Stimulated activated naive CD4-positive, alpha-beta T cell treated with Interleukin-2 at 50 U/mL for 16 hours (primary cell): ENCODE results near the gene INSM1.
"Not testable (repeated sequence)": the region's sequence is repeated elsewhere in the genome, so short reads cannot be mapped to it uniquely, and the experiment has no call there.

ENCODE experiments used
- DNase-seq: peaks from one replicate; lab custom pipeline; 2025; lab: John Stamatoyannopoulos, UW

INSM1 gene, protein sequence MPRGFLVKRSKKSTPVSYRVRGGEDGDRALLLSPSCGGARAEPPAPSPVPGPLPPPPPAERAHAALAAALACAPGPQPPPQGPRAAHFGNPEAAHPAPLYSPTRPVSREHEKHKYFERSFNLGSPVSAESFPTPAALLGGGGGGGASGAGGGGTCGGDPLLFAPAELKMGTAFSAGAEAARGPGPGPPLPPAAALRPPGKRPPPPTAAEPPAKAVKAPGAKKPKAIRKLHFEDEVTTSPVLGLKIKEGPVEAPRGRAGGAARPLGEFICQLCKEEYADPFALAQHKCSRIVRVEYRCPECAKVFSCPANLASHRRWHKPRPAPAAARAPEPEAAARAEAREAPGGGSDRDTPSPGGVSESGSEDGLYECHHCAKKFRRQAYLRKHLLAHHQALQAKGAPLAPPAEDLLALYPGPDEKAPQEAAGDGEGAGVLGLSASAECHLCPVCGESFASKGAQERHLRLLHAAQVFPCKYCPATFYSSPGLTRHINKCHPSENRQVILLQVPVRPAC

DNA sequence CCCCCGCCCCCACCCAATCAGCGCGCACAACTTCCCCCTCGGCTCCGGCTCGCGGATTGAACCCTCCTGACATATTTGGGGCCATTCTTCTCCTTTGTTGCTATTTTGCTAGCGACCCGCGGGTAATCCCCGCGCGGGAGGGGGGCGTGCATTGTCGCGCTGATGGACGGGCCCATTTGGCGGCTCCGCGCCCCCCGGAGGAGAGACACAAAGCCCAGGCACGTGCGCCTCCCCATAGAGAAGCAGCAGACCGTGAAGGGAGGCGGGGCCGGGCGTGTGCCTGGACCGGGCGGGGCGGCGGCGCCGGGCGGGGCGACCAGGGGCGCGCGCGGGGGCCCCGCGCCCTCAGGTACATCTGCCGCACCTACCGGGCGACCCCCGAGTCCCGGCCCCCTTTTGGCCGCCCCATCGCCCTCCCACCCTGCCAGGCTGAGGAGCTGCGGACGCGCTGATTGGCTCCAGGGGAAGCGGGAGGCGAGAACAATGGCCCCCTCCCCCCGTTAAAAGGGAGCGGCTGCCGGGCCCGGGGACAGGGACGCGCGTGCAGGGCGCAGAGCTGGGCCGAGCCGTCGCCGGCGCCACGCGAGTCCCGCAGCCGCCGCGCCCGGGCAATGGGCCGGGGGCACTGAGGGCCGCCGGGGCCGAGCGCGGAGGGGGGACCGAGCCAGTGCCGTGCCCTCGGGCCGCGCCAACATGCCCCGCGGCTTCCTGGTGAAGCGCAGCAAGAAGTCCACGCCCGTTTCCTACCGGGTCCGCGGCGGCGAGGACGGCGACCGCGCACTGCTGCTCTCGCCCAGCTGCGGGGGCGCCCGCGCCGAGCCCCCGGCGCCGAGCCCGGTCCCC, at the start of gene INSM1:
INSM1 (plus strand) TSS at position 530 of the 843 bp plus-strand sequence; CDS start at position 694, 164 bp downstream.
- no peak for DNase-seq

DNA sequence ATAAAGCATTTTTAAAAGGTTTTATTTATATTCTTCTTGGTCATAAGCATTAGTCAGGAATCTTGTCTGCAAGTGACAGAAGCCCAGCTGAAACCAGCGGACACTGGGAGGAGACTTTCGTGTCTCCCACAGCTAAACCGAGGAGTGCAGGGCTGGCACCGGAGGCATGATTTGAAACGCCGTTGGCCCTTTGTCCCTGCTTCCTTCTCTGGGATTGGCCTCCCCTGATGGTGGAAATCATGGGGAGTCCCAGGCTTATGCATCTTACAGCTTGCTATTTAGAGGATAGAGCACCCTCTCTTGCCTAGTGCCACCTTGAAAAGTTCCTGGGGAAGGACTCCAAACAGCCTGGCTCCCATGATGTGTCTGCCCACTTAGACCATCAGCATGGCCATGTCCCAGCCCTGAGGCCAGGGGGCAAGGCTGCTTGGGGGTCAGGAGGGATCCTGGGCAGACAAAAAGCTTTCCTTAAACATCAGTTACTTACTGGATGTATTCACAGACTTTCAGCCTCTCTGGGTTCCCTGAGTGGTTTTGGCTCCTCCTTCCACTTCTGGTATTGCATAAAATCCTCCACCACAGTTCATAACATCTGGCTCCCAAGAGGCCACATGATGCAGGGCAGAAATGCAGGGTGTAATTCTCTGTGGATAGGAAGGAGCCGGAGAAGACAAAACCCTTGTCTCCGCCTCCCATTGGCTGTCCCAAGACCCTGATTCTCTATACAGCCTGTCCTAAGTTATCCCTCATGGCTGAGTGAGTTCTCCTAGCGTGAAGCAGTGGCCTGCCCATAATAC, 49.3 kb upstream of the INSM1 start:
- DNase-seq: no peak

DNA sequence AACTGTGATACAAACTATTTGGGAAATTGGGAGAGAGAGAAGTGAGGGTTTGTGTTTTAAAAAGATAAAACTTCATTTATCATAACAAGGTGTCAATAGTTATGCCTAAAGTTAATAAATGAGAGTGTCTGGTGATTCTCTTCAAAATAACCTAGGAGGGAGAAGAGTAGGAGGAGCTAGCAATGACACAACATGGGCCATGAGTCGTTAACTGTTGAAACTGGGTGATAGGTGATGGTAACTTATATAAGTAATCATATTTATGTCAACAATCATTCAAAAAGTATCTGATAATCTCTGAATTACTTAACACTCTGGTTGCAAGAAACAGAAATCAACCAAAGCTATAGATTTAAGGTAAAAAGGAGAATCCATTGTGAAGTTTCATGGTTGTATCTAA, 46.8 kb upstream of the INSM1 start:
- DNase-seq: no peak

DNA sequence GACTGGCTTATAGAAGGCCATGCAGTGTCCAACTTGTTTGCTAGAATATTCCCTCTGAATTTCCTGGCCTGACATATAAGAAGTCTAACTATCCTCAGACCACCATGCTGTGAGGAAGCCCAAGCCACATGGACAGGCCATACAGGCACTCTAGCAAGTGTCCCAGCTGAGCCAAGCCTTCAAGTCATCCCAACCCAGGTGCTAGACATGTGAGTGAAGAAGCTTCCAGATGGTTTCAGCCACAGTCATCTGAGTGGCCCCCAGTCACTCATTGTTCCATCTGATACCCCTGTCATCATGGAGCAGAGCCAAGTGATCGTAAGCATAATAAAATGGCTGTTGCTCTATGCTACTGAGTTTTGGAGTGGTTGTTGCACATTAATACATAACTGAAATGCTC, 46.0 kb upstream of the INSM1 start:
- DNase-seq: no peak

DNA sequence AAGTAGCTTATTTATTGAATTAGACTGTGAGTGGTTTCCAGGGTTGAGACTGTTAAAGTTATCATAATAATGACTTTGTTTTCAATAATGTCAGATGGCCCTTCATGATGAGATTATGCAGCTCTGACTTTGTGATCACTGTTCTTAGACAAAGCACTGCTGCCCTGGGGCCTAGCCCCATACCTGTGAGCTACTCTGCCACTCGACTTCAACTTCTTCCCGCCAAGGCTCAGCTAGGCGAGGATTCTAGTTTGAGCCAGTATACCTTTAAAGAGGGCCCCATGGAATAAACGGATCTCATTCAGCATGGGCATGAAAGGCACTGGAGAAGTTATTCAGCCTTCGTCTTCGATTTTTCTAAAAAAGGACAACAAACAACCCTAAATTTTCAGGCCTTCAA, 45.0 kb upstream of the INSM1 start:
- DNase-seq: no peak

DNA sequence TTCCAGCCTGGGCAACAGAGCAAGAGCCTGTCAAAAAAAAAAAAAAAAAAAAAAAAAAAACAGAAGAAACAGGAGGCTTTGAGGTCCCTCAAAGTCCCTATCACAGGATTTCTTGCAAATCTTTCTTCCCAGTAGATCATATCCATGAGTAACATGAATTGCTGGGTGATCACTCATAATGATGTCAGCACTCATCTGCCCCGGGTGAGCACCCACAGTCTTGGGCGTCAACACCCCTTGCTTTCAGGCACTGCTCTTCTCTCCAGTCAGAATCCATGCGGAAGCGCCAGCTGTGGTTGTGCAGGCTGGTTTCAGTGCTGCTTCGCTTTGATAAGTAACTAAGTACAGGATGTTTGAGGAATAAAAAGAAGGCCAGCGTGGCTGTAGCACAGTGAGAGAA, 40.2 kb upstream of the INSM1 start:
- DNase-seq: no peak

- no peak for DNase-seq
These were observed 38.3 kb upstream of the INSM1 start for GRCh38 chr20:20329564-20329963.

DNA sequence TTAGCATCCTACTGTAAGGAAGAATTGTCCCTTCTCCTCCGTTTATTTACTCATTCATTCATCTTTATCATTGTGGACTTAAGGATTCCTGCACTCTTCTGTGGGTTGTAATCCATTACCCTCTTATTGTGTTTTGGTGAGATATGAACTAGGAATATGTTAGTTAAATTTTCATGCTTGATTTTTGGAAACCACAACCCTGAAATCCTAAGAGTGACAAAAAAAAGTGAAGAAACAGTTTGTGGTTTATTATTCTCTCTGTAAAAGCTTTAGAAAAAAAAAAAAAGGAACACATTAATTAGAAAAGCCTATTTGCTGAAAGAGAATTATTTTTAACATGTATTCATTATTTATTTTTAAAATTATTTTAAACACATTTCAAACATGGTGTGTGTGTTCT, 36.7 kb upstream of the INSM1 start:
- no peak for DNase-seq

- no peak for DNase-seq
These were observed 36.1 kb upstream of the INSM1 start for GRCh38 chr20:20331817-20332216.

- DNase-seq: no peak
These were observed 34.0 kb upstream of the INSM1 start for GRCh38 chr20:20333866-20334265.

- DNase-seq: no peak
These were observed 33.4 kb upstream of the INSM1 start for GRCh38 chr20:20334489-20334888.

DNA sequence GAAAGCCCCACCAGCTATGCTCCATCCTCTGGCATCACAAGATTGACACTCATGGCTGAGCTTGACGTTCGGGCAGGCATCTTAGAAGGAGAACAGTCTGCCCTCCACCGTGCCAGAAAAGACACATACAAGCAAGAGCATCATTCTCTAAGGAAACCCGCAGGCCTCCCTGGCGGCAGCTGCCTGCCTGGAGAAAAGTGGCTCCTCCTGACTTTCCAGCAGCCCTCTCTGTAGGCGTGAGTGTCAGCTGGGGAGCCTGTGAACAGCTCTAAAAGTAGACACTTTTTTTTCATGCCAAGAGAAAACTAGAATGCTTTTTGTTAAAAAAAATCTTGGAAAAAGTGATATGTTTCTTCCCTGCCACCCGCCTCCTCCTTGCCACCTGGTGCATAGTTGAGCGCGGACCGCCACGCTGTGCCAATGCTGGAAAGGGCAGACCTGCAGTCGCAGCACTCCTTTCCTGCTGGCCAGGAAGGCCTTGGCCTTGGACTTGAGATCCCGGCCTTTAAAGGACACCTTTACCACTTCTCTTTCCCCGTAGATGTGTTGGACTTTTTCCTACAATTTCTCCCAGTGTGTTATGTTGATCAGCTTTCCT, 29.7 kb upstream of the INSM1 start:
- DNase-seq: no peak

- DNase-seq: no peak
These were observed 27.5 kb upstream of the INSM1 start for GRCh38 chr20:20340443-20340842.

GRCh38 chr20:20341371-20341770, 26.5 kb upstream of the INSM1 start:
- no peak for DNase-seq

- DNase-seq: no peak
These were observed 25.8 kb upstream of the INSM1 start for GRCh38 chr20:20342066-20342465.

DNA sequence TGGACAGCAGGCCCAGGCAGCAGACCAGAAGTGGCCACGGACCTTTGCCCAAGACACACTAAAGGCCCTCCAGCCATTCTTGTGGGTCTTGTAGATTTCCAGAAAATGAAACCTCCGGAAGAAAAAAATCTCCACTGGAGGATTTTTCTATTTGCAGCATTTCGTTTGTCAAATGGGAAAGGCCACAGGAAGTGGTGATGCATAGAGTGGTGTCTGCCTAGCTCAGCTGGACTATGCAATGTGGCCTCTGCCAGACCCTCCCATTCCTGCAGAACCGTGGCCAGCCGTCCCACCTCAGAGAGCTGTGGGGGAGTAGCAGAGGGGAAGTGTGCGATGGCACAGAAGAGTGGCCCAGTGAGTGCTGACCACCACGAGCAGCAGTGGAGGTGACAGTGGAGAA, 24.0 kb upstream of the INSM1 start:
- no peak for DNase-seq

- DNase-seq: no peak
These were observed 23.4 kb upstream of the INSM1 start for GRCh38 chr20:20344476-20344875.

DNA sequence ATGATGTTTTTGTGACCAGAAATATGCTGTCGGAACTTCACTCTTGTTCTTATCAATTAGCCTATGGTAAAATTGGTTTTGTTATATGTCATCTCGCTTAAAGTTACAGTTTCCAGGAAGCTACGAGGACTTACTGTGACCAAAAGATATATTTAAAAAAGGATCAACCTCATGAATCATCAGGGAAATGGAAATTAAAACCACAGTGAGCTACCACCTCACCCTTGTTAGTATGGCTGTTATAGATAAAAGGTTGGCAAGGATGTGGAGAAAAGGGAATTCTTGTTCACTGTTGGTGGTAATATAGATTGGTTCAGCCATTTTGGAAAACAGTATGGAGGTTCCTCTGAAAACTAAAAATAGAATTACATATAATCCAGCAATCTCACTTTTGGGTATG, 14.3 kb upstream of the INSM1 start:
- DNase-seq: no peak

- not testable (repeated sequence) for DNase-seq
These were observed 12.4 kb upstream of the INSM1 start for GRCh38 chr20:20355503-20355902.

- no peak for DNase-seq
These were observed 9.1 kb upstream of the INSM1 start for GRCh38 chr20:20358801-20359200.

GRCh38 chr20:20359628-20360027, 8.3 kb upstream of the INSM1 start:
- no peak for DNase-seq

DNA sequence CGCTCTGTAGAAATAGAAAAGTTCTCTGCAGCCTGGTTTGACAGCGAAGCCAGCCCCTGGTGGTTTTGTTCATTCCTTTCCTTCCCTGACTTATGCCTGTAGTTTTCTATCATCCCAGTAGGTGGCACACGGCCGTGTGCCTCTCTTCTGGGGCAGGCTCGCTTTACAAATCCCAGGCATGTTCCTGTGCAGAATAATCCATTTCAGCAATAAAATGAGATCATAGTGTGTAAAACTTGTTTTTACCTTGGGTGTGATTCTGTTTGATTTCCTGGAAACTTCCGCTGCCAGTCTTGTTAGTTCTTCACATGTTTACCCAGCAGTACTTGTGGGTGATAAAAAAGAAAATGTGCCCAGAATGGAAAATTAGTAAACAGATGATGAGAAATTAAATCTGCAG, 7.4 kb upstream of the INSM1 start:
- DNase-seq: no peak
